Ovary (tissue), 3 donors: ENCODE results near the gene ST6GALNAC3.

Experiments
- CTCF ChIP-seq, 3 donors: fragments of 450-650 bp in 2 of 3; fragments of 200-600 bp in 1 of 3; IDR thresholded peaks; one replicate each; pipeline versions ENCODE4 v1.5.1 to v1.8.0; 2016 to 2022; ENCODE audit warnings: antibody characterized with exemption in 3 of 3, mild to moderate bottlenecking in 1 of 3
- POLR2A ChIP-seq: fragments of 450-650 bp; IDR thresholded peaks from one replicate; pipeline ENCODE4 v1.6.1; 2017; ENCODE audit warnings: antibody characterized with exemption, mild to moderate bottlenecking, moderate library complexity
- donor health status: DM: no; HTN: no; CAD: no.

- TF ChIP-seq CTCF (IDR thresholded peaks at IDR 0.05) (no peak), POLR2A (no peak)
Observed at GRCh38 chr1:76601465-76601864, 526.9 kb downstream of the ST6GALNAC3 start.
